HG02884 (cell line): Measurements from ENCODE around the gene VSTM1.
"Not testable (repeated sequence)": the region's sequence is repeated elsewhere in the genome, so short reads cannot be mapped to it uniquely, and the experiment has no call there.

Source experiments
- ATAC-seq: cut with Tn5 transposase; IDR thresholded peaks from one replicate; pipeline ENCODE4 v1.9.1; 2021; ENCODE audit warnings: mild to moderate bottlenecking, moderate library complexity; ENCODE audit not compliant: unreplicated experiment

The VSTM1 gene, protein sequence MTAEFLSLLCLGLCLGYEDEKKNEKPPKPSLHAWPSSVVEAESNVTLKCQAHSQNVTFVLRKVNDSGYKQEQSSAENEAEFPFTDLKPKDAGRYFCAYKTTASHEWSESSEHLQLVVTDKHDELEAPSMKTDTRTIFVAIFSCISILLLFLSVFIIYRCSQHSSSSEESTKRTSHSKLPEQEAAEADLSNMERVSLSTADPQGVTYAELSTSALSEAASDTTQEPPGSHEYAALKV

DNA sequence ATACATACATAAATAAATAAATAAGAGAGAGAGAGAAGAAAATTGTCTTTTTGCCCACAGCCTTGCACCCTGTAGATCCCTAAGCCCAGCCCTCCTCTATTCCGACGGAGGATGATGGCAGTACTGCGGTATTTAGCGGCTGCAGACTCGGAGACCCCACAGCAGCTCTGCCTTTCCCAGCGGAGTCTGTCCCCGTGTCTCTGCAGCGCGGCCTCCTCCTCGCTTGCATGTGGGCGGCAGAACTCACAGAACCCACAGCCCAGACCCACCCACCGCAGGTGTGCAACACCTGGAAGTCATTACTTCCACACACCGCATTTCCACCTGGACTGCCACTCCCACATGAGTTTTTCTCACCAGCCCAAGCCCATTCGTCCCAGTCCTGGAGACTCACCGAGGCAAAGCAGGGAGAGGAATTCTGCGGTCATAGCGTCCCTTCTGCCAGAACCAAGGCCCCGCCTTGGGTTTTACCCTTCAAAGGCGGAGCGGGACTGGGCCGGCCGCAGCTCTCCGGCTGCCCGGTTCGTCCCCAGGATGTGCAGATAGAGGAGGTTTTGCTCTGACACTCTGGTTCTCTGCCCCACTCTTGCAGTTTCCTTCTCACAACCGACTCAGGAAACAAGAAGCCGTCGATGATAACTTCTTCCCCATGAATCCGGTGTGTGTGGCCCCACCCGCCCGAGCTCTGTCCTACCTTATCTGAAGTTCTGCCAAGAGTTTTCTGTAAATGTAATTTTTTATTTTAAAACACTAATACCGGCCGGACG, at the start of gene VSTM1:
Gene VSTM1 (minus strand): TSS at position 548 of the 767 bp plus-strand sequence. CDS start 120 bp downstream, at position 428.
- no peak for ATAC-seq

- ATAC-seq = no peak
These were observed 46.0 kb upstream of the VSTM1 start for GRCh38 chr19:54109651-54110050.

DNA sequence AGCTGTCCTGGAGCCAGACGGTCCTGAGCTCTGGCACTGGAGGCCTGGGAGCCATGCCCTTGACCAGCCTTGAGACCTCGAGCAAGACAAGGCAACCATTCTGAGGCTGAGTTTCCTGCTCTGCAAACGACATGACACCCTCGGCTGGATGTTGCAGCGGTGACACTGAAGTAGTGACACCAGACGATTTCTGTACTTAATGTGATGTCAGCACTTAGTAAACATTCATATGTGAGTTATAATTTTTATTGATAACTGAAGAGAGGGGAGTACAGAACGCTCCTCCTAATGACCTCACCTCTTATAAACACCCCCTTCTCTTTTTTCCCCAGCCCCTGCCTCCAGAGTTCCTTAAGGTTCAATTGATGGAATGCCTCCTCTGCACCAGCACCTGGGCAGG, 44.8 kb upstream of the VSTM1 start:
- ATAC-seq = no peak

- ATAC-seq = no peak
These were observed 44.3 kb upstream of the VSTM1 start for GRCh38 chr19:54107876-54108490.

GRCh38 chr19:54106716-54107115, 43.0 kb upstream of the VSTM1 start:
- no peak for ATAC-seq

- ATAC-seq = no peak
These were observed 42.1 kb upstream of the VSTM1 start for GRCh38 chr19:54105796-54106195.

DNA sequence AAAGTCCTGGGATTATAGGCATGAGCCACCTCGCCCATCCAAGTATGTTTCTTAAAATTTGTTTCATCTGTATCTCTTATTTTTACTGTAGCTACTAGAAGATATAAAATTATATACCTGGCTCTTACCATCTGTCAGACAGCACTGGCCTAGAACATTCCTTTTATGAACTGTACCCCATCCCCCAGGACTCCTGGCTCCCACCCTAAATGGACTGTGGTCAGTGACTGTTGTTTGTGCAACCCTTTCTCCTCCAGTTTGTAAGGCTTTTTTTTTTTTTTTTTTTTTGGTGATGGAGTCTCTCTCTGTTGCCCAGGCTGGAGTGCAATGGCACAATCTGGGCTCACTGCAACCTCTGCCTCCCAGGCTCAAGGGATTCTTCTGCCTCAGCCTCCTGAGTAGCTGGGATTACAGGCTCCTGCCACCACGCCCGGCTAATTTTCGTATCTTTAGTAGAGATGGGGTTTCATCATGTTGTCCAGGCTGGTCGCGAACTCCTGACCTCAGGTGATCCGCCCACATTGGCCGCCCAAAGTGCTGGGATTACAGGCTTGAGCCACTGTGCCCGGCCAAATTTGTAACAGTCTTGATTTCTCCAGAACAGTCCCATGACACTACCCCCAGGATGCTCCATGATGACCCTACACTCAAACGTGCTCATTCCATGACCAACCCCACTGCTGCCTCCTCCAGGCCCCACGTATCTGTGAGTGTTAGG, 41.5 kb upstream of the VSTM1 start:
- ATAC-seq = no peak

GRCh38 chr19:54102421-54103169, 38.9 kb upstream of the VSTM1 start, which contains the start of gene NDUFA3:
TSS of gene NDUFA3 (plus strand) at chr19:54102855. CDS start at chr19:54102879, 24 bp downstream.
- ATAC-seq = peak; percentile 90

DNA sequence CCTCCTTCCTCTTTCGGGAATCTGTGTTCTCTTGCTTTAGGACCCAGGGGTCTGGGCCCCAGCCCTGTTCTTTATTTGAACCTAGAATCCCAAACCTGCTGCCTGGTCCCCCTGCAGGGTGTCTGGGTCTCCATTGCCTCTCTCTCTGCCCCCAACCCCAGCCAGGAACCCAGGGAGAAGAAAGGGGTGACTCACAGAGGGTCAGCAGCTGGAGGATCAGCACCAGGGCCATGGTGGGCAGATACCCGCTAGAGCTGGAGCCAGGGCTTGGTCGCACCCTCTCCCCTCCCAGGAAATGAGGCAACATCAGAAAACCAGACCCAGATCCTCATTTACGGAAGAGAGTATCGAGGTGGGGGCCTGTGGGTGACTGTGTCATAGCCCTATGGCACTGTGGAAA, 36.9 kb upstream of the VSTM1 start, which contains the start of gene OSCAR:
Gene OSCAR (minus strand): TSS at position 243 of the 400 bp plus-strand sequence. CDS start 11 bp downstream, at position 232.
- ATAC-seq = no peak

DNA sequence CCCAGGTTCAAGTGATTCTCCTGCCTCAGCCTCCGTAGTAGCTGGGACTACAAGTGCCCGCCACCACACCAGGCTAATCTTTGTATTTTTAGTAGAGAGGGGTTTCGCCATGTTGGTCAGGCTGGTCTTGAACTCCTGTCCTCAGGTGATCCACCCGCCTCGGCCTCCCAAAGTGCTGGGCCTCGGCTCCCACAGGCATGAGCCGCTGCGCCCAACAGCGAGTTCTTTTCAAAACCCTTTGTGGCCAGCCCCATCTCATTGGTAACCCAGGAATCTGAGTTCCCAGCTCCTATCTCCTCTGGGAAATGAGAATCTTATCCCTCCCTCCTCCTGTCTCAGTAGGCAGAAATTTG, 36.2 kb upstream of the VSTM1 start:
- not testable (repeated sequence) for ATAC-seq

DNA sequence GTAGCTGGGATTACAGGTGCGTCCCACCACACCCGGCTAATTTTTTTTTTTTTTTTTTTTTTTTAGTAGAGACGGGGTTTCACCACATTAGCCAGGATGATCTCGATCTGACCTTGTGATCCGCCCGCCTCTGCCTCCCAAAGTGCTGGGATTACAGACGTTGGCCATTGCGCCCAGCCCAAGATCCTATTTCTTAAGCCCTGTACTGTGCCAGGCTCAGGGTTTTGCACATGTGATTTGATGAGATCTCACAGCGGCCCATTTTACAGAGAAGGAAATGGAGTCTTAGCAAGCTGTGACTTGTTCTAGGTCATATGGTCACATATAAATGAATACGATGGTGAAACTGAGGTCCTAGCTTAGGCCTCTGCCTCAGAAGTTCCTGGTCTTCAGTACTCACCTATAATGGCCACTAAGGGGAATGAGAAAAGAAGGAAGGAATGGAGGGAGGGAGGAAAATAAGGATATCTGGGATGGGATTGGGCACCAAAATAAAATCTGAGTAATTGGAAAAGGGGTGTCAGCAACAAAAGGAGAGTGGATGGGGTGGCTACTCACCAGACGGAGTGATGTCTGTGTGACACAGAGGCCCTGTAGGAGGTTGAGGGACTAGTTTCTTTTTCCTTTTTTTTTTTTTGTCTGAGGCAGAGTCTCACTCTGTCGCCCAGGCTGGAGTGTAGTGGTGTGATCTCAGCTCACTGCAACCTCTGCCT, 35.6 kb upstream of the VSTM1 start:
- no peak for ATAC-seq

DNA sequence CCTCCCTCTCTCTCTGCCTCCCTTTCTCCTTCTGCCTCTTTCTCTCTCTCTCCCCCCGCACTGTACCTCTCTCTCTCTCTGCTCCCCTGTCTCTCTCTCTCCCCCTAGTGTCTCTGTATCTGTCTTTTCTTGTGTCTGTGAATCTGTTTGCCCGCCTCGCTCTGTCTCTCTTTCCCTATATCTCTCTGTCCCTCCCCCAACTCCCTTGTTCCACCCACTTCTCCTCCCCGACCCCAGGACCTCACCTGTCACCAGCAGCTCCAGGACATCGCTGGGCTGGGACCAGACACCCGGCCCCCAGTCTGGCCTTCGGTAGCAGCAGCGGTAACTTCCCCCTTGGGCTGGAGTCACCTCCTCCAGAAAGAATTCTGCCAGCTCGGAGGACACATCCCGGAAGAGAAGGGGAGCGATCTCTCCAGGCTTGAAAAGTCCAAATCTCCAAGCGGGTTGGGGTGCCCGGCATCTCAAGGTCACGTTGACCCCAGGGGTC, 33.0 kb upstream of the VSTM1 start:
- ATAC-seq = no peak

GRCh38 chr19:54095859-54096616, 32.3 kb upstream of the VSTM1 start:
- not testable (repeated sequence) for ATAC-seq

- no peak for ATAC-seq
These were observed 31.6 kb upstream of the VSTM1 start for GRCh38 chr19:54095136-54095858.

- no peak for ATAC-seq
These were observed 30.8 kb upstream of the VSTM1 start for GRCh38 chr19:54094426-54095000.

- ATAC-seq = no peak
These were observed 20.7 kb upstream of the VSTM1 start for GRCh38 chr19:54084410-54084809.

DNA sequence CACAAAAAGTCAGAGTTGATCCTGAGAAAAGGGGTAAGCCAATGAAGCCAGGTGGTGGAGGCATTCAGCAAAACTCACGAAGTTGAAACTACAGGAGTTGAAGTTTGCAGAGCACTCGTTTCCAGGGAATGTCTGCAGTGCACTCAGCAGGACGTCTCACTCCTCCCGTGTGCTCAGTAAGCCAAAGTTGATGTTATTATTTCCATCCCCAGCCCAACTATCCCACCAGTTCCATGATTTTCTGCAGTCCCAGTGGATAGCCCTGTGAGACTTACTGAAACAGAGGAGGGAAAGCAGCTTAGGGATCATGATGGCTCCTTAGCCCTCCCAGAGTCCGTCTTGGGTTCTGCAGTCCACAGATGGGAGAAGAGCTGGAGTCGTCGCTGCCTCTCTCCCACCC, 17.3 kb upstream of the VSTM1 start, which contains the start of gene TARM1:
Gene TARM1 (minus strand): TSS at position 334 of the 400 bp plus-strand sequence. CDS start 25 bp downstream, at position 309.
- ATAC-seq = no peak

DNA sequence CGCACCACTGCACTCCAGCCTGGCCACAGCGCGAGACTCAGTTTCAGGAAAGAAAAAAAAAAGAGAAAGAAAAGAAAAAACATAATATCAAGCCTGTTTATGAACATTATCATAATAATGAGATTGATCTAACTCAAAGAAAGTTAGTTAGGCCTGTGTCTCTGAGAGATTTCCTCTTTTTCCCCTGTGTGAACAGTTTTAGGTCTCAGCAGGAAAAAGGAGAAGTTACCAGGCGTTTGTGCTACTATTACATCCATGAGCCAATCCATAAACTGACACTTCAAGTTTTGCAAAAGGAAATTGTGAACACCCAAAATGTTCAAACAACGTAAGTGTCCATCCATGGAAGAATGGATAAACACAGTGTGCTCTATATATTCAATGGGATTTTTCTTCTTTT, 13.6 kb upstream of the VSTM1 start:
- ATAC-seq = no peak
